ENCODE data around the gene MC1R.
"Not testable (repeated sequence)": the region's sequence is repeated elsewhere in the genome, so short reads cannot be mapped to it uniquely, and the experiment has no call there.

MC1R gene

DNA sequence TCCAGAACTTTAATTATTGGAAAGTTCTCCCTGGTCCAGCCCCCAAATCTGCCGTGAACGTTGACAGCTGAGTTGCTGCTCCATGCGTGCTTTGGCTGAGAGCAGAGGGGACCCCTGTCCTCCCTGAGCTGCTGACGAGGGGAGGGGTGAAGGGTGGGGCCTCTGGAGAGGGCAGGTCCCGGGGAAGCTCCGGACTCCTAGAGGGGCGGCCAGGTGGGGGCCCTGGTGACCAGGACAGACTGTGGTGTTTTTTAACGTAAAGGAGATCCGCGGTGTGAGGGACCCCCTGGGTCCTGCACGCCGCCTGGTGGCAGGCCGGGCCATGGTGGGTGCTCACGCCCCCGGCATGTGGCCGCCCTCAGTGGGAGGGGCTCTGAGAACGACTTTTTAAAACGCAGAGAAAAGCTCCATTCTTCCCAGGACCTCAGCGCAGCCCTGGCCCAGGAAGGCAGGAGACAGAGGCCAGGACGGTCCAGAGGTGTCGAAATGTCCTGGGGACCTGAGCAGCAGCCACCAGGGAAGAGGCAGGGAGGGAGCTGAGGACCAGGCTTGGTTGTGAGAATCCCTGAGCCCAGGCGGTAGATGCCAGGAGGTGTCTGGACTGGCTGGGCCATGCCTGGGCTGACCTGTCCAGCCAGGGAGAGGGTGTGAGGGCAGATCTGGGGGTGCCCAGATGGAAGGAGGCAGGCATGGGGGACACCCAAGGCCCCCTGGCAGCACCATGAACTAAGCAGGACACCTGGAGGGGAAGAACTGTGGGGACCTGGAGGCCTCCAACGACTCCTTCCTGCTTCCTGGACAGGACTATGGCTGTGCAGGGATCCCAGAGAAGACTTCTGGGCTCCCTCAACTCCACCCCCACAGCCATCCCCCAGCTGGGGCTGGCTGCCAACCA lies at the start of gene MC1R:
TSS of gene MC1R (plus strand) at position 410 of the 895 bp plus-strand sequence. CDS start at position 807, 397 bp downstream.
- DNase-seq: no peak

GRCh38 chr16:89869911-89870310 lies 48.8 kb upstream of the MC1R start:
- no peak for DNase-seq

DNA sequence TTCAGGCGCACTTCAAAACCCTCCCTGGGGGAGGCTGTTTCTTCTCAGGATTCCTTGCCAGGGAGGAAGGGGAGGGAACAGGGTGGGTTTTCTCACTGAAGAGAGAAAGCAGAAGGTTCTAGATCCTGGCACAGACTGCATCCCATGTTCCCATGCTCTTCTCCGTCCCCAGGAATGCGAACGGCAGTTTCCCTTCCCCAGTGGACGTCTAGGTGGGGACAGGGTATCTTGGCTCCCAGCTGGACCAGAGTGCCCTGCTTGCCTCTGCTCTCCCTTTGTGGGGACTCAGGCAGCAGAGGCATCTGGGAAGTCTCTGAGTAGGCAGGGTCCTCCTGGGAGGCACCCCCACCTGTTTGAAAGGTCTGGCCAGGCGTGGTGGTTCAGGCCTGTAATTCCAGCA lies 48.2 kb upstream of the MC1R start:
- no peak for DNase-seq

GRCh38 chr16:89871895-89872294 lies 46.8 kb upstream of the MC1R start:
- no peak for DNase-seq

- DNase-seq: peak; percentile 38
Observed at GRCh38 chr16:89873109-89873971, 45.3 kb upstream of the MC1R start, which contains the start of gene TCF25. TCF25 (plus strand) TSS chr16:89873592; CDS start chr16:89873668, 76 bp downstream.

- DNase-seq: peak; percentile 68
Observed at GRCh38 chr16:89873972-89874689, 44.5 kb upstream of the MC1R start.

GRCh38 chr16:89879123-89879522 lies 39.5 kb upstream of the MC1R start:
- not testable (repeated sequence) for DNase-seq

DNA sequence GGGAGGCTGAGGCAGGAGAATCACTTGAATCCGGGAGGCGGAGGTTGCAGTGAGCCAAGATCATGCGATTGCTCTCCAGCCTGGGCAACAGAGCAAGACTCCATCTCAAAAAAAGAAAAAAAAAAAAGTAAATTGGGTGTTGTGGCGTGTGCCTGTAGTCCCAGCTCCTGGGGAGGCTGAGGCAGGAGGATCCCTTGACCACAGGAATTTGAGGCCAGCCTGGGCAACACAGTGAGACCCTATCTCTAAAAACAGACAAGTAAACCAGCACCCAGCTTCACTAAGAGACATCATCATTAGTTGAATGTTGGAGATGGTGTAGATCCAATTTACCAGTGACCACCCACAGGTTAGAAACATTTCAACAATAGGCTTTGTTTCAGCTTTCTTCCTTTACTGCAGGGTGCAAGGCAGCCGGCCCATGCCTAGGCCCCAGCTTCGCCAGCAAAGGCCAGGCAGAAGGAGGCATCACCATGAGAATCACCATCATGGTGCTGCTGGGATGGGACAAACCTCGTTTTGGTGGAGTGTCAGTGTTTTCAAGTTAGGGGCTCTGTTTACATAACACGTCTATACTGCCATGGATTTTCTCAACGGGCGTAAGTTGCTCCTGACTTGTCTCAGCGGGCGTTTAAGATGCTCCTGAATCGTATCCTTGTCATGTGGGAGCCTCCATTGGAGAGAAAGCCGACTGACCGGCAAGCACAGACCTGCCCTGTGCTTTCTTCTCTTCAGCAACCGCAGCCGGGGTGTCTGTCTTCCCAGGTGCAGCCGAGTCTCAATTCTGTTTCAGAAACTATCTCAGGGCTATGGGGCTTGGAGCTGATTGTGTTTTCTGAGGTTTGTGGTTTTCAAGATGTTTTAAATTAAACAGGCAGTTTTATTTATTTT lies 37.9 kb upstream of the MC1R start:
- DNase-seq: no peak

- no peak for DNase-seq
Observed at GRCh38 chr16:89881368-89881730, 37.3 kb upstream of the MC1R start.

DNA sequence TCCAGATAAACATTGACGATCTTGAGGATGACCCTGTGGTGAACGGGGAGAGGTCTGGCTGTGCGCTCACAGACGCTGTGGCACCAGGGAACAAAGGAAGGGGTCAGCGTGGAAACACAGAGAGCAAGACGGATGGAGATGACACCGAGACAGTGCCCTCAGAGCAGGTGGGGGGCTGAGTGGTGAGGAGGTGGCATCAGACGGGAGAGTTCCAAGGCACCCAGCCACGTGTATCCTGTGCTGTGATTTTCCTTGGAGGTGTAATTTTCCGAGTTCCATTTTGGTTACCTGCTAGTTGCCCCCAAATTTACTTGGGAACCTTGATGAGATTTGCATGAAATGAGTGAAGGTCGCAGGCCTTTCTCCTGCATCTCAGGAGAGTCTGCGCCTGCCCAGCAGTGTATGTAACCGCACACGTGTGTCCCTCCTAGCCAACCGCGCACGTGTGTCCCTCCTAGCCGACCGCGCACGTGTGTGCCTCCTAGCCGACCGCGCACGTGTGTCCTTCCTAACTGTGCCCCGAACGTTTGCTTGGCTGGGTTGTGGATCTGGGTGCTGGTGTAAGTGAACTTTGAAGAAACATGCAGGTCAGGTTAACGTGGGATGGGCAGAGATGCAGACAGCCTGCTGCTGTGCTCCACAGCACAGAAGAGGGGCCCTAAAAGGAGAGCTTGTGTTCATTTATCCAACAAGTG lies 35.2 kb upstream of the MC1R start:
- DNase-seq: no peak

- DNase-seq: no peak
Observed at GRCh38 chr16:89884041-89884421, 34.6 kb upstream of the MC1R start.

- DNase-seq: no peak
Observed at GRCh38 chr16:89887243-89887642, 31.4 kb upstream of the MC1R start.

- no peak for DNase-seq
Observed at GRCh38 chr16:89890200-89890599, 28.5 kb upstream of the MC1R start.

- DNase-seq: no peak
Observed at GRCh38 chr16:89890886-89891657, 27.6 kb upstream of the MC1R start.

DNA sequence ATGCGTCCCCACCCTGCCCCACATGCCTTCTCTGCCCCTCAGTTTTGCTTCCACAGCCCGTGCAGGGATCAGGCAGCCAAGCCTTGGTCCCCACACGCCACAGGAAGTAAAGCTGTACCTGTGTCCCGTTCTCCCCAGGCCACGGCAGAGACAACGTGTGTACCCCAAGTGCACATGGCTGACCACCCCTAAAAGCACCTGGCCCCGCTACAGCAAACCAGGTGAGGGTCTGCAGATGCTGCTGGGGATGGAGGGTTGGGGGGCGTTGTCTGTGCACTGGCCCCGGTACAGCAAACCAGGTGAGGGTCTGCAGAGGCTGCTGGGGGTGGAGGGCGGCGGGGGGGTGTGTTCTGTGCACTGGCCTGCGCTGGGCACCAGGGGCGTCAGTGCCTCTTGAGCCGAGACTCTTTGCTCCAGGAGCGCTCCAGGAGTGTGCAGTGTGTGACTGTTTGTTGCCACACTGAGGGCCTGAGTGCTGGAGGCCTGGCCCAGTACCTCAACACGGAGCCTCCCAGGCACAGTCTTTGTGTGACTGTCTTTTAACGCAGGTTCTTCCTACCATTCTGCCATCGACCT lies 26.5 kb upstream of the MC1R start:
- DNase-seq: no peak

DNA sequence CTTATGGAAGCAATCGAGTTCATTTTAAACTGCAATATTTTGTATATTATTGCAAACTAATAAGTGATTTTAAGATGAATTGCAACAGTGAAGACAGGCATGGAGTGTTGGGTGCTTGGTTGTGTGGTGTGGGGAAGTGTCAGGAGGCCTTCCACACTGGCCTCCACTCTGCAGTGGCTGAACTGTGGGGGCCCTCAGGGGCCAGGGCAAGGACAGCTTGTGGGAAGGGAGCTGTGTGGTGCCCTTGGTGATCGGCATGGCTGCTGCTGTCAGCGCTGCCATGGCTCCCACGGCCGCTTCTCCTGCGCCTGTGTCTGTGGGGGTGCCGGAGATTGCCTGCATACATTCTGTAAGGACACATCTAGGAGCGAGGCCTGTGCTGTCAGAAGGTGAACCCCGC lies 26.0 kb upstream of the MC1R start:
- no peak for DNase-seq

- no peak for DNase-seq
Observed at GRCh38 chr16:89893642-89894548, 24.8 kb upstream of the MC1R start.

- no peak for DNase-seq
Observed at GRCh38 chr16:89895482-89896250, 23.0 kb upstream of the MC1R start.
